ENCODE results near the gene ALX4.

Gene ALX4

GRCh38 chr11:44241851-44242250, 68.1 kb downstream of the ALX4 start:
- Histone ChIP-seq H3K9me3 (ENCODE audit: insufficient read depth, low read length) (no peaks in the 10 kb centered on the region), H3K4me1 (ENCODE audit: insufficient read depth, insufficient read length) (peaks cover 18% of the 10 kb centered on the region), H3K9ac (ENCODE audit: insufficient read length, low read depth) (no peak overlapping the region), H3K36me3 (ENCODE audit: insufficient read depth, insufficient read length, low read length) (peaks cover 12% of the 10 kb centered on the region), H3K27me3 (ENCODE audit: insufficient read depth, insufficient read length) (no peaks in the 10 kb centered on the region), H3K4me3 (ENCODE audit: insufficient read length, low read depth) (no peak overlapping the region)
- DNase-seq (ENCODE audit: low read depth, low spot score): no peak
- TF ChIP-seq YY1 (IDR thresholded peaks at IDR 0.05; ENCODE audit: insufficient read depth, insufficient read length) (no peak), ZNF274 (IDR thresholded peaks at IDR 0.05; ENCODE audit: low read depth, low read length) (no peak), SUZ12 (IDR thresholded peaks at IDR 0.05; ENCODE audit: extremely low read depth, insufficient read depth, insufficient read length) (no peak)

- no peak for DNase-seq (ENCODE audit: low read depth, low spot score)
- H3K9ac ChIP-seq (ENCODE audit: insufficient read length, low read depth): no peak overlapping the region
- peaks cover 4% of the 10 kb centered on the region for H3K4me1 ChIP-seq (ENCODE audit: insufficient read depth, insufficient read length)
- no peaks in the 10 kb centered on the region for H3K27me3 ChIP-seq (ENCODE audit: insufficient read depth, insufficient read length)
- no peaks in the 10 kb centered on the region for H3K9me3 ChIP-seq (ENCODE audit: insufficient read depth, low read length)
- no peak overlapping the region for H3K4me3 ChIP-seq (ENCODE audit: insufficient read length, low read depth)
- TF ChIP-seq YY1 (IDR thresholded peaks at IDR 0.05; ENCODE audit: insufficient read depth, insufficient read length) (no peak), SUZ12 (IDR thresholded peaks at IDR 0.05; ENCODE audit: extremely low read depth, insufficient read depth, insufficient read length) (no peak), ZNF274 (IDR thresholded peaks at IDR 0.05; ENCODE audit: low read depth, low read length) (no peak)
- peaks cover 25% of the 10 kb centered on the region for H3K36me3 ChIP-seq (ENCODE audit: insufficient read depth, insufficient read length, low read length)
These were observed 72.8 kb downstream of the ALX4 start for GRCh38 chr11:44237156-44237555.

GRCh38 chr11:44236296-44236695, 73.6 kb downstream of the ALX4 start:
- TF ChIP-seq ZNF274 (IDR thresholded peaks at IDR 0.05; ENCODE audit: low read depth, low read length) (no peak), YY1 (IDR thresholded peaks at IDR 0.05; ENCODE audit: insufficient read depth, insufficient read length) (no peak), SUZ12 (IDR thresholded peaks at IDR 0.05; ENCODE audit: extremely low read depth, insufficient read depth, insufficient read length) (no peak)

GRCh38 chr11:44235765-44236201, 74.2 kb downstream of the ALX4 start:
- no peak overlapping the region for H3K9ac ChIP-seq (ENCODE audit: insufficient read length, low read depth)
- no peak for DNase-seq (ENCODE audit: low read depth, low spot score)
- H3K4me1 ChIP-seq (ENCODE audit: insufficient read depth, insufficient read length): no peaks in the 10 kb centered on the region
- peaks cover 18% of the 10 kb centered on the region for H3K36me3 ChIP-seq (ENCODE audit: insufficient read depth, insufficient read length, low read length)
- H3K9me3 ChIP-seq (ENCODE audit: insufficient read depth, low read length): no peaks in the 10 kb centered on the region
- no peaks in the 10 kb centered on the region for H3K27me3 ChIP-seq (ENCODE audit: insufficient read depth, insufficient read length)
- TF ChIP-seq ZNF274 (IDR thresholded peaks at IDR 0.05; ENCODE audit: low read depth, low read length): no peak
- no peak for TF ChIP-seq YY1 (IDR thresholded peaks at IDR 0.05; ENCODE audit: insufficient read depth, insufficient read length)
- no peak for TF ChIP-seq SUZ12 (IDR thresholded peaks at IDR 0.05; ENCODE audit: extremely low read depth, insufficient read depth, insufficient read length)
- H3K4me3 ChIP-seq (ENCODE audit: insufficient read length, low read depth): no peak overlapping the region

More at GRCh38 chr11:44236296-44236695, 73.6 kb downstream of the ALX4 start:
- no peak for DNase-seq (ENCODE audit: low read depth, low spot score)
- Histone ChIP-seq H3K4me3 (ENCODE audit: insufficient read length, low read depth) (no peak overlapping the region), H3K9ac (ENCODE audit: insufficient read length, low read depth) (no peak overlapping the region), H3K27me3 (ENCODE audit: insufficient read depth, insufficient read length) (no peaks in the 10 kb centered on the region), H3K4me1 (ENCODE audit: insufficient read depth, insufficient read length) (no peaks in the 10 kb centered on the region), H3K36me3 (ENCODE audit: insufficient read depth, insufficient read length, low read length) (peaks cover 18% of the 10 kb centered on the region), H3K9me3 (ENCODE audit: insufficient read depth, low read length) (no peaks in the 10 kb centered on the region)

- H3K9me3 ChIP-seq (ENCODE audit: insufficient read depth, low read length): no peaks in the 10 kb centered on the region
- H3K27me3 ChIP-seq (ENCODE audit: insufficient read depth, insufficient read length): no peaks in the 10 kb centered on the region
- H3K4me1 ChIP-seq (ENCODE audit: insufficient read depth, insufficient read length): no peaks in the 10 kb centered on the region
- H3K9ac ChIP-seq (ENCODE audit: insufficient read length, low read depth): no peak overlapping the region
- DNase-seq (ENCODE audit: low read depth, low spot score): no peak
- no peak for TF ChIP-seq YY1 (IDR thresholded peaks at IDR 0.05; ENCODE audit: insufficient read depth, insufficient read length)
- no peak for TF ChIP-seq SUZ12 (IDR thresholded peaks at IDR 0.05; ENCODE audit: extremely low read depth, insufficient read depth, insufficient read length)
- TF ChIP-seq ZNF274 (IDR thresholded peaks at IDR 0.05; ENCODE audit: low read depth, low read length): no peak
- no peak overlapping the region for H3K4me3 ChIP-seq (ENCODE audit: insufficient read length, low read depth)
- peaks cover 4% of the 10 kb centered on the region for H3K36me3 ChIP-seq (ENCODE audit: insufficient read depth, insufficient read length, low read length)
These were observed 80.3 kb downstream of the ALX4 start for GRCh38 chr11:44229624-44230023.

GRCh38 chr11:44229098-44229497, 80.8 kb downstream of the ALX4 start:
- no peak overlapping the region for H3K4me3 ChIP-seq (ENCODE audit: insufficient read length, low read depth)
- no peaks in the 10 kb centered on the region for H3K27me3 ChIP-seq (ENCODE audit: insufficient read depth, insufficient read length)
- no peak for TF ChIP-seq ZNF274 (IDR thresholded peaks at IDR 0.05; ENCODE audit: low read depth, low read length)
- TF ChIP-seq SUZ12 (IDR thresholded peaks at IDR 0.05; ENCODE audit: extremely low read depth, insufficient read depth, insufficient read length): no peak
- no peak for TF ChIP-seq YY1 (IDR thresholded peaks at IDR 0.05; ENCODE audit: insufficient read depth, insufficient read length)
- H3K9ac ChIP-seq (ENCODE audit: insufficient read length, low read depth): no peak overlapping the region
- H3K36me3 ChIP-seq (ENCODE audit: insufficient read depth, insufficient read length, low read length): peaks cover 2% of the 10 kb centered on the region
- no peaks in the 10 kb centered on the region for H3K9me3 ChIP-seq (ENCODE audit: insufficient read depth, low read length)
- DNase-seq (ENCODE audit: low read depth, low spot score): no peak
- H3K4me1 ChIP-seq (ENCODE audit: insufficient read depth, insufficient read length): no peaks in the 10 kb centered on the region

- DNase-seq (ENCODE audit: low read depth, low spot score): no peak
- H3K4me1 ChIP-seq (ENCODE audit: insufficient read depth, insufficient read length): no peaks in the 10 kb centered on the region
- H3K27me3 ChIP-seq (ENCODE audit: insufficient read depth, insufficient read length): no peaks in the 10 kb centered on the region
- H3K4me3 ChIP-seq (ENCODE audit: insufficient read length, low read depth): no peak overlapping the region
- no peak for TF ChIP-seq ZNF274 (IDR thresholded peaks at IDR 0.05; ENCODE audit: low read depth, low read length)
- TF ChIP-seq YY1 (IDR thresholded peaks at IDR 0.05; ENCODE audit: insufficient read depth, insufficient read length): no peak
- TF ChIP-seq SUZ12 (IDR thresholded peaks at IDR 0.05; ENCODE audit: extremely low read depth, insufficient read depth, insufficient read length): no peak
- no peaks in the 10 kb centered on the region for H3K9me3 ChIP-seq (ENCODE audit: insufficient read depth, low read length)
- no peak overlapping the region for H3K9ac ChIP-seq (ENCODE audit: insufficient read length, low read depth)
- no peaks in the 10 kb centered on the region for H3K36me3 ChIP-seq (ENCODE audit: insufficient read depth, insufficient read length, low read length)
These were observed 81.6 kb downstream of the ALX4 start for GRCh38 chr11:44228379-44228778.

Measured in NT2/D1 (cell line).